ENCODE results near the gene SMOC2. TPM values are rescaled to one million over a fixed set of nuclear protein-coding genes. Genes with fewer than 3 reads are reported as not detected.

SMOC2 gene
- total and polyA plus RNA-seq, 2 donors (not counting 1 experiment from before 2014, with no cell fraction given), result 0.37 TPM; not detected in 1

- H3K27me3 ChIP-seq (replicated peaks in 1 of 4; ENCODE audit: control extremely low read depth in 1 of 4, control insufficient read depth in 3 of 4, insufficient read depth in 4 of 4, low read length in 3 of 4), result no peaks in the 10 kb centered on the region
- H3K4me2 ChIP-seq (replicated peaks; ENCODE audit: low read depth, low read length, poor library complexity, severe bottlenecking), result no peak overlapping the region
- TF ChIP-seq CTCF (IDR thresholded peaks at IDR 0.05) (no peak), EZH2 (IDR thresholded peaks at IDR 0.05; ENCODE audit: borderline replicate concordance, insufficient read depth, low read depth, low read length, poor library complexity, severe bottlenecking) (no peak)
- no peak overlapping the region for H3K27ac Mint-ChIP-seq
- WGBS (ENCODE audit: insufficient coverage), result 92% methylated on average over 4 of the region's 8 CpGs
- DNase-seq (no peak), ATAC-seq (ENCODE audit: low read depth) (no peak)
- no peak overlapping the region for H3K4me3 Mint-ChIP-seq
- H3K27ac ChIP-seq (ENCODE audit: low read length in 2 of 2), result no peak overlapping the region
- H3K9ac ChIP-seq (ENCODE audit: low read length), result no peak overlapping the region
- no peaks in the 10 kb centered on the region for H3K36me3 ChIP-seq (replicated peaks in 1 of 2; ENCODE audit: control extremely low read depth in 1 of 2, control insufficient read depth in 1 of 2, extremely low read depth in 1 of 2, insufficient read depth in 2 of 2, low read length in 1 of 2)
- intact Hi-C loops (cut with micrococcal nuclease), result no loop called here
- H3K9me3 ChIP-seq (ENCODE audit: control extremely low read depth in 1 of 3, control insufficient read depth in 2 of 3, insufficient read depth in 1 of 3, low read length in 2 of 3), result peaks cover 0 to 9% (median 0%) of the 10 kb centered on the region in 3 donors
- CTCF ChIA-PET, result no interaction called here
- no peak overlapping the region for H3K4me3 ChIP-seq (ENCODE audit: control extremely low read depth in 1 of 5, extremely low read depth in 1 of 5, insufficient read depth in 1 of 5, low read depth in 2 of 5, low read length in 4 of 5)
- no peak overlapping the region for H2AFZ ChIP-seq (ENCODE audit: insufficient read depth, low read depth, low read length, poor library complexity, severe bottlenecking)
- H4K20me1 ChIP-seq (ENCODE audit: control insufficient read depth, insufficient read depth, low read length, poor library complexity, severe bottlenecking), result no peaks in the 10 kb centered on the region
- H3K4me1 Mint-ChIP-seq, result no peaks in the 10 kb centered on the region
- no peaks in the 10 kb centered on the region for H3K9me3 Mint-ChIP-seq (ENCODE audit: insufficient read depth)
- H3K4me1 ChIP-seq (ENCODE audit: control insufficient read depth in 2 of 2, insufficient read depth in 2 of 2, low read length in 2 of 2), result no peaks in the 10 kb centered on the region
- no peaks in the 10 kb centered on the region for H3K79me2 ChIP-seq (ENCODE audit: control insufficient read depth, insufficient read depth, low read length)
- POLR2A ChIA-PET, result no interaction called here
- H3K27me3 Mint-ChIP-seq, result no peaks in the 10 kb centered on the region
These were observed 53.7 kb downstream of the SMOC2 start for GRCh38 chr6:168494726-168495125.

GRCh38 chr6:168495133-168495532 is 54.1 kb downstream of the SMOC2 start:
- H4K20me1 ChIP-seq (ENCODE audit: control insufficient read depth, insufficient read depth, low read length, poor library complexity, severe bottlenecking), result no peaks in the 10 kb centered on the region
- no peak for TF ChIP-seq CTCF (IDR thresholded peaks at IDR 0.05)
- TF ChIP-seq EZH2 (IDR thresholded peaks at IDR 0.05; ENCODE audit: borderline replicate concordance, insufficient read depth, low read depth, low read length, poor library complexity, severe bottlenecking), result no peak
- ChIA-PET POLR2A (no interaction called here), CTCF (no interaction called here)
- no peak overlapping the region for H3K4me2 ChIP-seq (replicated peaks; ENCODE audit: low read depth, low read length, poor library complexity, severe bottlenecking)
- intact Hi-C loops (cut with micrococcal nuclease), result no loop called here
- Mint-ChIP-seq H3K4me1 (no peaks in the 10 kb centered on the region), H3K9me3 (ENCODE audit: insufficient read depth) (no peaks in the 10 kb centered on the region), H3K4me3 (no peak overlapping the region), H3K27me3 (no peaks in the 10 kb centered on the region), H3K27ac (no peak overlapping the region)
- peaks cover 0 to 11% (median 0%) of the 10 kb centered on the region in 3 donors for H3K9me3 ChIP-seq (ENCODE audit: control extremely low read depth in 1 of 3, control insufficient read depth in 2 of 3, insufficient read depth in 1 of 3, low read length in 2 of 3)
- DNase-seq, result no peak
- no peaks in the 10 kb centered on the region for H3K36me3 ChIP-seq (replicated peaks in 1 of 2; ENCODE audit: control extremely low read depth in 1 of 2, control insufficient read depth in 1 of 2, extremely low read depth in 1 of 2, insufficient read depth in 2 of 2, low read length in 1 of 2)
- ATAC-seq (ENCODE audit: low read depth), result no peak
- H3K9ac ChIP-seq (ENCODE audit: low read length), result no peak overlapping the region
- 91% methylated on average over 7 of the region's 13 CpGs for WGBS (ENCODE audit: insufficient coverage)
- no peaks in the 10 kb centered on the region for H3K4me1 ChIP-seq (ENCODE audit: control insufficient read depth in 2 of 2, insufficient read depth in 2 of 2, low read length in 2 of 2)
- no peaks in the 10 kb centered on the region for H3K79me2 ChIP-seq (ENCODE audit: control insufficient read depth, insufficient read depth, low read length)
- no peaks in the 10 kb centered on the region for H3K27me3 ChIP-seq (replicated peaks in 1 of 4; ENCODE audit: control extremely low read depth in 1 of 4, control insufficient read depth in 3 of 4, insufficient read depth in 4 of 4, low read length in 3 of 4)
- no peak overlapping the region for H3K4me3 ChIP-seq (ENCODE audit: control extremely low read depth in 1 of 5, extremely low read depth in 1 of 5, insufficient read depth in 1 of 5, low read depth in 2 of 5, low read length in 4 of 5)
- H2AFZ ChIP-seq (ENCODE audit: insufficient read depth, low read depth, low read length, poor library complexity, severe bottlenecking), result no peak overlapping the region
- no peak overlapping the region for H3K27ac ChIP-seq (ENCODE audit: low read length in 2 of 2)

Measured in B cell (primary cell).